Vagina (tissue), 2 donors: ENCODE data around the gene ECD. TPM values are rescaled to one million over a fixed set of nuclear protein-coding genes. Genes with fewer than 3 reads are reported as not detected.

Experiments used
- DNase-seq, 2 donors: peaks; one replicate each; pipeline ENCODE4 v3.0.0-alpha.2; 2017; ENCODE audit errors: extremely low spot score in 2 of 2
- H3K27ac ChIP-seq: fragments of 200-600 bp; sonication (generic); one replicate; pipeline ENCODE4 v1.5.1; 2019
- H3K27me3 ChIP-seq: fragments of 200-600 bp; sonication (generic); one replicate; pipeline ENCODE4 v1.5.1; 2019
- H3K36me3 ChIP-seq, 2 donors: fragments of 200-600 bp; sonication (generic); one replicate each; pipeline ENCODE4 v1.5.1; 2017 to 2019
- H3K4me1 ChIP-seq: fragments of 200-600 bp; sonication (generic); one replicate; pipeline ENCODE4 v1.5.1; 2019
- H3K4me3 ChIP-seq, 2 donors: fragments of 200-600 bp; sonication (generic); 1 replicate in 1 of 2; 2 replicates in 1 of 2; pipeline ENCODE4 v1.5.1; 2016 to 2019
- H3K9me3 ChIP-seq: fragments of 200-600 bp; sonication (generic); one replicate; pipeline ENCODE4 v1.5.1; 2019
- POLR2A ChIP-seq, 2 donors: fragments of 450-650 bp; IDR thresholded peaks; one replicate each; pipeline ENCODE4 v1.6.1; 2017; ENCODE audit warnings: antibody characterized with exemption in 2 of 2, mild to moderate bottlenecking in 2 of 2, moderate library complexity in 2 of 2
- POLR2AphosphoS5 ChIP-seq, 2 donors: sonication (generic); formaldehyde crosslinking; IDR thresholded peaks; one replicate each; pipeline ENCODE4 v1.9.0; 2017; ENCODE audit warnings: antibody characterized with exemption in 2 of 2, mild to moderate bottlenecking in 2 of 2, low read depth in 1 of 2; ENCODE audit not compliant: insufficient read depth in 1 of 2
- intact Hi-C: fragments of 100-400 bp; cut with DNase I; formaldehyde crosslinking; loops from one replicate; pipeline ENCODE4 v1.15.1; 2023
- total RNA-seq: library from RNA; depleted of rRNA; stranded (reverse); fragments of >200 nt; gene quantifications from one replicate; pipeline ENCODE4 v1.2.3, GENCODE V29; 2016
- TF ChIP-seq, protein P1 (sequence below), 3 experiments: fragments of 450-650 bp in 2 of 3; fragments of 200-600 bp in 1 of 3; sonication (generic) in 1 of 3; IDR thresholded peaks; one replicate each; pipeline ENCODE4 v1.5.1; 2017 to 2019; ENCODE audit warnings: antibody characterized with exemption in 3 of 3, mild to moderate bottlenecking in 2 of 3, moderate library complexity in 2 of 3

Gene ECD
- total RNA-seq, 1 donor from 2014 or later, result 26.5 TPM

DNA sequence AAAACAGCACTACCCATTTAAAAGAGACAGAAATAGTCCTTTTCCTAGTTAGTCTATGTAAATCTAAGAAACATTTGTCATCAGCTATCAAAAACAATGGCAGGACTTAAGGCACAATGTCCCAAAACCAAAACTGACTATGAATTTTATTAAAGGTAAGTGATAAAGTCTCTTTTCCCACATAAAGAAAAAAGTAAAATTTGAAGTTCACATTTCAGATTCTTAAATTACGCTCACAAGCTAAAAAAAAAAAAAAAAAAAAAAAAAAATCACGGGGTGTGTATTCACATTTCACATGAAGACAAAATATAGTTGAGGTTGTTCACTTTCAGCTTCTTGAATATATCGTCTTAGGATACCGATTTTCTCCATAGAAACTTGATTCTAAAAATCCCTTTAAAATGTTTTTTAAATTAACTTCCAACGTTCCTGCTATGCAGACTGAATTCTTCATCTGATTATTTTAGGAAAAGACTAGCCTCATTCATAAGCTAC, 72.8 kb downstream of the ECD start:
- intact Hi-C loops, result no loop called here
- peaks cover 11% of the 10 kb centered on the region for H3K4me1 ChIP-seq
- H3K9me3 ChIP-seq, result no peaks in the 10 kb centered on the region
- DNase-seq, result no peak
- H3K27ac ChIP-seq, result peak overlapping the region; percentile 95
- peak overlapping the region; percentile 75 for H3K4me3 ChIP-seq
- TF ChIP-seq, protein P1, sequence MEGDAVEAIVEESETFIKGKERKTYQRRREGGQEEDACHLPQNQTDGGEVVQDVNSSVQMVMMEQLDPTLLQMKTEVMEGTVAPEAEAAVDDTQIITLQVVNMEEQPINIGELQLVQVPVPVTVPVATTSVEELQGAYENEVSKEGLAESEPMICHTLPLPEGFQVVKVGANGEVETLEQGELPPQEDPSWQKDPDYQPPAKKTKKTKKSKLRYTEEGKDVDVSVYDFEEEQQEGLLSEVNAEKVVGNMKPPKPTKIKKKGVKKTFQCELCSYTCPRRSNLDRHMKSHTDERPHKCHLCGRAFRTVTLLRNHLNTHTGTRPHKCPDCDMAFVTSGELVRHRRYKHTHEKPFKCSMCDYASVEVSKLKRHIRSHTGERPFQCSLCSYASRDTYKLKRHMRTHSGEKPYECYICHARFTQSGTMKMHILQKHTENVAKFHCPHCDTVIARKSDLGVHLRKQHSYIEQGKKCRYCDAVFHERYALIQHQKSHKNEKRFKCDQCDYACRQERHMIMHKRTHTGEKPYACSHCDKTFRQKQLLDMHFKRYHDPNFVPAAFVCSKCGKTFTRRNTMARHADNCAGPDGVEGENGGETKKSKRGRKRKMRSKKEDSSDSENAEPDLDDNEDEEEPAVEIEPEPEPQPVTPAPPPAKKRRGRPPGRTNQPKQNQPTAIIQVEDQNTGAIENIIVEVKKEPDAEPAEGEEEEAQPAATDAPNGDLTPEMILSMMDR (IDR thresholded peaks at IDR 0.05), result no peak
- TF ChIP-seq POLR2A (IDR thresholded peaks at IDR 0.05) (no peak), POLR2AphosphoS5 (IDR thresholded peaks at IDR 0.05; ENCODE audit: insufficient read depth in 1 of 2, low read depth in 1 of 2) (no peak)
- H3K36me3 ChIP-seq, result no peaks in the 10 kb centered on the region
- no peaks in the 10 kb centered on the region for H3K27me3 ChIP-seq

DNA sequence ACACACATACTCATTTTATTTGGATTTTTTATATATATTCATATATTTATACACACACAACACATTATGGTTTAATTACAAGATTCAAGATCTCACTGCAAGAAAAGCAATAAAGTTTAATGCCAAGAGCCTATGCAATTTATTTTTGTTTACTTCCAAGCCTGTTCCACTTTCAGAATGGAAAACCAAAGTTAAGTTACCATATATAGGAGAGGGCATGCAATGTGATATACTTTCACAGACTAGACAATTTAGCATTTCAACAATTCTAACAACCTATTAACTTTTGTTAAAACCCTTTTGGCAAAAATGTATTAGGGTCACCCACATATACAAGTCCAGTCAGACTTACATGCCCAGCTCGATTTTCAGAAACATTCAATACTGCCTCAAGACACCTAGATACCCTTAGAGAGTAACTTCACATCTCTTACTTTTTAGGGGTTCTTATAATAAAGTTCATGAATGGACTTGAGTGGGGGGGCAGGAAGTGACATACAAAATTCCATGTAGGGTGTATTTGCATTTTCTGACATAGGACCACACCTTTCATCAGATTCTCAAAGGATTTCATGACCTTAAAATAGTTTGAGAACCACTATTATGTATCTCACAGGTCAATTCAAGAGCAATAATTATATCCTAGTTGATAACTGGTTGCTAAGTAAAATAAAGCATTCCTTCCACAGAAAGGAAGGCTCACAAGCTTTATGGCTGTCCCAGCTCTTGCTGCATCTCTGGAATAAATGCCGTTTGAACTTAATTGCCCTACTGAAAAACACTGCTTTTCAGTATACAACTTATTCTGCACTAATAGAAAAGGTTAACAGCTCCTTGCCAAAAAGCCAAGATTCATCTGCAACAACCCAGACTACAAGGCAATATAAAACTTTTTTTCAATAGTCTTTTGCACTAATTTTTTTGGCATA, 73.6 kb downstream of the ECD start:
- no peak for DNase-seq
- H3K4me3 ChIP-seq, result peak overlapping the region in 1 of 2 donors; percentile 75
- no peaks in the 10 kb centered on the region for H3K36me3 ChIP-seq
- peak overlapping the region; percentile 95 for H3K27ac ChIP-seq
- TF ChIP-seq, protein P1 (IDR thresholded peaks at IDR 0.05), result no peak
- TF ChIP-seq POLR2A (IDR thresholded peaks at IDR 0.05) (no peak), POLR2AphosphoS5 (IDR thresholded peaks at IDR 0.05; ENCODE audit: insufficient read depth in 1 of 2, low read depth in 1 of 2) (no peak)
- intact Hi-C loops, result no loop called here
- peaks cover 15% of the 10 kb centered on the region for H3K4me1 ChIP-seq
- no peaks in the 10 kb centered on the region for H3K27me3 ChIP-seq
- H3K9me3 ChIP-seq, result no peaks in the 10 kb centered on the region

DNA sequence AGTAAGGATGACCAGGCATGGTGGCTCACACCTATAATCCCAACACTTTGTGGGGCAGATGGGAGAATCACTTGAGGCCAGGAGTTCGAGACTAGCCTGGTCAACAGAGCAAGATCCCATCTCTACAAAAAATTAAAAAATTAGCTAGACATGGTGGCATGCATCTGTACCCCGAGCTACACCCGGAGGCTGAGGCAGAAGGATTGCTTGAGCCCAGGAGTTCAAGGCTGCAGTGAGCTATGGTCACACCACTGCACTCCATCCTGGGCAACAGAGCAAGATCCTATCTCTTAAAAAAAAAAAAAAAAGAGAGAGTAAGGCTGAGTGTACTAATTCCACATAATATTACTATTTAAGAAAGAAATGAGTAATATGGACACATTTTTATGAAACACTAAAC, 75.0 kb downstream of the ECD start:
- H3K36me3 ChIP-seq, result no peaks in the 10 kb centered on the region
- no peaks in the 10 kb centered on the region for H3K27me3 ChIP-seq
- no peak overlapping the region for H3K4me3 ChIP-seq
- H3K9me3 ChIP-seq, result no peaks in the 10 kb centered on the region
- TF ChIP-seq, protein P1 (IDR thresholded peaks at IDR 0.05), result no peak
- no peak for TF ChIP-seq POLR2A (IDR thresholded peaks at IDR 0.05)
- TF ChIP-seq POLR2AphosphoS5 (IDR thresholded peaks at IDR 0.05; ENCODE audit: insufficient read depth in 1 of 2, low read depth in 1 of 2), result no peak
- intact Hi-C loops, result no loop called here
- H3K27ac ChIP-seq, result no peak overlapping the region
- DNase-seq, result no peak
- peaks cover 18% of the 10 kb centered on the region for H3K4me1 ChIP-seq

DNA sequence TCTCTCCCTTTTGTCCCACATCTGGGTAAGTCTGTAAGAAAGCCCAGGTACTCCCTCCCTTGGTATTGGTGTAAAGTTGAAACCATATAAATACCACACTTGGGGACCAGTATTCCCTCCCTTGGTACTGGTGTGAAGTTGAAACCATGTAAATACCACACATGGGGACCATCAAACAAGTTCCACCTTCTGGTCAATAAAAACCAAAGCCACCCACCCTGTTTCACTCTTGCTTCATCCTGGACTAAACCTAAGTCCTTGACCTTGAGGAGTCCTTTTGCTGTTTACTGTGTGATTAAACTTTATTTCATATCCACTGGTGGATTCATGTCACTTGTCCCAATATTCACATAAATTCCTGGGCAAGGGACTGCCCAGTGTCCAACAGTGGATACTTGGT, 79.5 kb downstream of the ECD start:
- Histone ChIP-seq H3K9me3 (no peaks in the 10 kb centered on the region), H3K27me3 (no peaks in the 10 kb centered on the region), H3K4me1 (peaks cover 15% of the 10 kb centered on the region), H3K36me3 (no peaks in the 10 kb centered on the region), H3K27ac (no peak overlapping the region), H3K4me3 (no peak overlapping the region)
- DNase-seq, result no peak
- intact Hi-C loops, result no loop called here
- TF ChIP-seq, protein P1 (IDR thresholded peaks at IDR 0.05), result no peak
- TF ChIP-seq POLR2AphosphoS5 (IDR thresholded peaks at IDR 0.05; ENCODE audit: insufficient read depth in 1 of 2, low read depth in 1 of 2) (no peak), POLR2A (IDR thresholded peaks at IDR 0.05) (no peak)

DNA sequence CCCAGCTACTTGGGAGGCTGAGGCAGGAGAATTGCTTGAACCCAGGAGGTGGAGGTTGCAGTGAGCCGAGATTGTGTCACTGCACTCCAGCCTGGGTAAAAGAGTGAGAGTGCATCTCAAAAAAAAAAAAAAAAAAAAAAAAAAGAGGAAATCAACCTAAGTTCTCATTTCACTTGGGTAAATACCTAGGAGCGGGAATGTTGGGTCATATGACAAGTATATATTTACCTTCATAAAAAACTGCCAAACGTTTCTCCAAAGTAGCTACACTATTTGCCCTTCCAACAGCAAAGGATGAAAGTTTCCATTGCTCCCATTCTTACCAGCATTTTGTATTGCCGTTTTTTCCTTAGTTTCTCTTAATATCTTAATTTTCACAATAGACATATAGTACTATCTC, 81.0 kb downstream of the ECD start:
- no peaks in the 10 kb centered on the region for H3K9me3 ChIP-seq
- H3K27ac ChIP-seq, result no peak overlapping the region
- no peak overlapping the region for H3K4me3 ChIP-seq
- intact Hi-C loops, result no loop called here
- DNase-seq, result no peak
- TF ChIP-seq POLR2AphosphoS5 (IDR thresholded peaks at IDR 0.05; ENCODE audit: insufficient read depth in 1 of 2, low read depth in 1 of 2) (no peak), POLR2A (IDR thresholded peaks at IDR 0.05) (no peak)
- TF ChIP-seq, protein P1 (IDR thresholded peaks at IDR 0.05), result no peak
- peaks cover 18% of the 10 kb centered on the region for H3K4me1 ChIP-seq
- no peaks in the 10 kb centered on the region for H3K36me3 ChIP-seq
- no peaks in the 10 kb centered on the region for H3K27me3 ChIP-seq
